HepG2 (cell line): ENCODE results near the gene BCAR3.

Experiments
- NFE2L1 ChIP-seq: sonication (generic); formaldehyde crosslinking; IDR thresholded peaks from 2 replicates; pipeline ENCODE4 v1.4.0; 2020; ENCODE audit warnings: missing genetic modification reagents, mild to moderate bottlenecking, borderline replicate concordance
- ZNF24 ChIP-seq: fragments of 450-650 bp; IDR thresholded peaks from 2 replicates; pipeline ENCODE4 v1.6.1; 2017; ENCODE audit warnings: antibody characterized with exemption, mild to moderate bottlenecking

GRCh38 chr1:93556291-93556690 is 125.3 kb downstream of the BCAR3 start:
- TF ChIP-seq NFE2L1 (CRISPR knock-in tag) (no peak), ZNF24 (no peak)
